ENCODE results near the gene WDR89.

DNA sequence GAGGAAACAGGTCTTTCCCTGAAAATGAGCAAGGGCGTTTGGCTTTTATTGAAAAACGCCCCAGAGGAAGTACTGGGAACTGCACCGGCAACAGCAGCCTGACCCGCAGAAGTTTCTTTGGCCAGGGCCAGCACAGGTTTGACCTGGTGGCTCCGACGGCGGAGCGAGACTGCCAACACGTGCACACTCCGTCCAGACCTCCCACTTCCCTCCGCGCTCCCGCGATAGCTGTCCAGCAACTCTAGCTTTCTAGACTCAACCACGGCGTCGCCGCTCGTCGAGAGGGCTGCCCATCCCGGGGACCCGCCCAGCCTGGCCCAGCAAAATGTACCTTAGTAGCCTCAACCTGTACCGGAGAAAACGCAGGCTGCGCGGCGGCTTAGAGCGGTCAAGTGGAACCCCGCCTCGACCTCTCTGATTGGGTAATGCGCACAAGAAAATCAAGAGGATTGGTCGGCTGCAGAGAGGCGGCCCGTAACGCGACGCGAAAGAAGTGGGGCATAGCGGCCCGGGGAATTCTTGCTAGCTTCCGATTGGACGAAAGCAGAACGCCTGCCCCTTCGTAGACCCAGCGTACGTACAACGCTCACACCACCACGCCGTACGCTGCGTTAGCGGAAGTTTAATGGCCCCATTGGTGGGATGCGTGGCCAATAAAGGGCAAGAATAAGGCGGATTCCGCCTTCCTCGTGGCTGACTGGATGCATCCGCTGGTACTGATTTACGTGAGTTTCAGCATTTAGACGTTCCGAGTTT lies at the start of gene WDR89:
- TF ChIP-seq, protein P1, sequence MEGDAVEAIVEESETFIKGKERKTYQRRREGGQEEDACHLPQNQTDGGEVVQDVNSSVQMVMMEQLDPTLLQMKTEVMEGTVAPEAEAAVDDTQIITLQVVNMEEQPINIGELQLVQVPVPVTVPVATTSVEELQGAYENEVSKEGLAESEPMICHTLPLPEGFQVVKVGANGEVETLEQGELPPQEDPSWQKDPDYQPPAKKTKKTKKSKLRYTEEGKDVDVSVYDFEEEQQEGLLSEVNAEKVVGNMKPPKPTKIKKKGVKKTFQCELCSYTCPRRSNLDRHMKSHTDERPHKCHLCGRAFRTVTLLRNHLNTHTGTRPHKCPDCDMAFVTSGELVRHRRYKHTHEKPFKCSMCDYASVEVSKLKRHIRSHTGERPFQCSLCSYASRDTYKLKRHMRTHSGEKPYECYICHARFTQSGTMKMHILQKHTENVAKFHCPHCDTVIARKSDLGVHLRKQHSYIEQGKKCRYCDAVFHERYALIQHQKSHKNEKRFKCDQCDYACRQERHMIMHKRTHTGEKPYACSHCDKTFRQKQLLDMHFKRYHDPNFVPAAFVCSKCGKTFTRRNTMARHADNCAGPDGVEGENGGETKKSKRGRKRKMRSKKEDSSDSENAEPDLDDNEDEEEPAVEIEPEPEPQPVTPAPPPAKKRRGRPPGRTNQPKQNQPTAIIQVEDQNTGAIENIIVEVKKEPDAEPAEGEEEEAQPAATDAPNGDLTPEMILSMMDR (conservative IDR thresholded peaks at IDR 0.05; ENCODE audit: low read depth, low read length) = peak; percentile 55
- TF ChIP-seq EZH2 (IDR thresholded peaks at IDR 0.05; ENCODE audit: borderline replicate concordance, low read depth, low read length, poor library complexity, severe bottlenecking) = no peak

Data from A673 (cell line).